SKM-1 treated with dmso at 0.1 percent for 144 hours (cell line): ENCODE data around the gene SOX4.
"Not testable (repeated sequence)": the region's sequence is repeated elsewhere in the genome, so short reads cannot be mapped to it uniquely, and the experiment has no call there.

ENCODE experiments used
- DNase-seq: peaks from one replicate; lab custom pipeline; 2025; ENCODE audit not compliant: unreplicated experiment; lab: John Stamatoyannopoulos, UW

Gene SOX4

GRCh38 chr6:21593412-21593926 is at the start of gene SOX4:
Gene SOX4, plus strand, starts transcription at chr6:21593751. Its CDS starts 784 bp downstream, at chr6:21594535.
- peak; percentile 92 for DNase-seq

- not testable (repeated sequence) for DNase-seq
Observed at GRCh38 chr6:21552286-21552685, 41.3 kb upstream of the SOX4 start.

- no peak for DNase-seq
Observed at GRCh38 chr6:21554286-21554685, 39.3 kb upstream of the SOX4 start.

GRCh38 chr6:21555197-21555596 is 38.4 kb upstream of the SOX4 start:
- DNase-seq, result no peak

- no peak for DNase-seq
Observed at GRCh38 chr6:21556511-21556910, 37.0 kb upstream of the SOX4 start.

GRCh38 chr6:21556968-21557721 is 36.4 kb upstream of the SOX4 start:
- no peak for DNase-seq

GRCh38 chr6:21559238-21559637 is 34.3 kb upstream of the SOX4 start:
- DNase-seq, result no peak

GRCh38 chr6:21560249-21560648 is 33.3 kb upstream of the SOX4 start:
- no peak for DNase-seq

GRCh38 chr6:21565431-21565830 is 28.1 kb upstream of the SOX4 start:
- DNase-seq, result no peak

GRCh38 chr6:21578523-21578922 is 15.0 kb upstream of the SOX4 start:
- DNase-seq, result no peak

GRCh38 chr6:21582651-21583050 is 10.9 kb upstream of the SOX4 start:
- no peak for DNase-seq

GRCh38 chr6:21586300-21586699 is 7.3 kb upstream of the SOX4 start:
- no peak for DNase-seq

GRCh38 chr6:21586740-21587178 is 6.8 kb upstream of the SOX4 start:
- no peak for DNase-seq

GRCh38 chr6:21587179-21587960 is 6.2 kb upstream of the SOX4 start:
- DNase-seq, result peak; percentile 35

- DNase-seq, result peak; percentile 18
Observed at GRCh38 chr6:21587961-21588480, 5.5 kb upstream of the SOX4 start.

- DNase-seq, result peak; percentile 57
Observed at GRCh38 chr6:21588481-21589351, 4.8 kb upstream of the SOX4 start.

- peak; percentile 78 for DNase-seq
Observed at GRCh38 chr6:21589352-21590345, 3.9 kb upstream of the SOX4 start.

GRCh38 chr6:21590346-21590745 is 3.2 kb upstream of the SOX4 start:
- no peak for DNase-seq

GRCh38 chr6:21591446-21591845 is 2.1 kb upstream of the SOX4 start:
- DNase-seq, result no peak

GRCh38 chr6:21592953-21593352 is 598 bp upstream of the SOX4 start:
- no peak for DNase-seq
